Measurements from ENCODE around the gene DGKI. TPM values are rescaled to one million over a fixed set of nuclear protein-coding genes. Genes with fewer than 3 reads are reported as not detected.
"Not testable (repeated sequence)": the region's sequence is repeated elsewhere in the genome, so short reads cannot be mapped to it uniquely, and the experiment has no call there.

The DGKI gene
- total RNA-seq, 1 donor from 2014 or later = 98.6 TPM

DNA sequence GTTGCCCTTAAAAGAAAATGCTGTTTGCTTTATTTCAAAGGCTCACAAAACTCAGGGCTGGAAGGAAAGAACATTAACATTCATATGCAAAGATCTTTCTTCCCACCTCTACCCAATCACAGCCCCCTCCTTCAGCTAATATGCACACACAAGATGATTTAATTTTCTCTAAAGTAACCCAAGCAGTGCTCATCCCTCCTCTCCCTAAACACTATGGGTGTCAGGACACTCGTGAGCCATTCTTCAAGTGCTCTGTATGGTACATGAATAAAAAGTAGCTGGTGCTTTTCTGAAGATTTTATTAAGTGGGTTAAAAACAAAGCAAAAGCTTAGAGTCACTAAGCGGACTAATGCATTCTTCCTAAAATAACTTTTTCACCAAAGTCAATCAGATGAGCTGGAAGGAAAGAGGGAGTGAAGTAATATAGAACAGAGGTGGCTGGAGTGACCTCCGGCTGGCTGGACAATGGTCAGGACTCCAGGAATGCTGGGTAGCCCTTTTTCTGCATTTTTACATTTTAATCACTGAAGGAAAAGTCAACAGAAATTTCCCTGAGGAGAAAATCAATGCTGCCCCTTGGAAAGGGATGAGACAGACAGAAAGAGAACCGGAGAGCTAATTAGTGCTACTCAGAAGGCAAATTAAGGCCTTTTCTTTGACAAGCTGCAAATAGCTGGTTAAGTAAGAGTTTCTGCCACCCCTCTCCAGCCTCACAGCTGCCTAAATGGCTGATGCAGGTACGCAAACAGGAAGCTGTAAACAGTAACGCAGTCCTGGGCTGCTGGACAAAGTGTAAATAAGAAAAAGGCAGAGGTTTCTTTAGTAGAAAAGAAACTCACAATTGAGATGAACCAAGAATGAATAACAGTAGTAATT, 6.6 kb downstream of the DGKI start:
- no peak for FAIRE-seq
- DNase-seq (ENCODE audit: low spot score in 2 of 2) = no peak

DNA sequence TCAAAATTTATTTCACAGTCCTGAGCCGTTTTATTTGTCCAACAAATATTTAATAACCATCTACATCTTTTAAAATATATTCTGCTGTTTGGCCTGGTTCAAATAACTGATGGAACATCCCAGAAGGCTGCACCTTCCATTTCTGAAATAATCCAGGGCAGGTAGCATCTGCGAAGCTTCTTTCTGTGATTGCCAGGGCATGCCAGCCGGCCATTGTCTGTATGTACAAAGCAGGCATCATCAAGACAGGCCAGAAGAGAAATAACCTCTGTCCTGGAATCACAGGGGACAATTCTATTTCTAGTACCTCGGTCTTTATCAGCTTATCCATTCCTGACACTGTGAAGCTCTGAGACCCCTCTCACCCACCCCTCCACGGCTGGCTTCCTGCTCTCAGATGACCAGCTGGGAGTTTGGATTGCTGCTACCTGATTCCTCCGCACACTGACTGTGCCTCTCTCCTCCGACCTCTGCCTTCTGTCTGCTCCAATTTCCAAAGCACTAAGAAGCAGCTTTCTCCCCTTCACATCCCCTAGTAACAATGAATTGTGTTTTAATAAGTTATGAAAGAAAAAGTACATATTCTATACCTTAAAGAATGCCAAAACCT, 8.0 kb downstream of the DGKI start:
- FAIRE-seq (no peak), DNase-seq (ENCODE audit: low spot score in 2 of 2) (no peak)

DNA sequence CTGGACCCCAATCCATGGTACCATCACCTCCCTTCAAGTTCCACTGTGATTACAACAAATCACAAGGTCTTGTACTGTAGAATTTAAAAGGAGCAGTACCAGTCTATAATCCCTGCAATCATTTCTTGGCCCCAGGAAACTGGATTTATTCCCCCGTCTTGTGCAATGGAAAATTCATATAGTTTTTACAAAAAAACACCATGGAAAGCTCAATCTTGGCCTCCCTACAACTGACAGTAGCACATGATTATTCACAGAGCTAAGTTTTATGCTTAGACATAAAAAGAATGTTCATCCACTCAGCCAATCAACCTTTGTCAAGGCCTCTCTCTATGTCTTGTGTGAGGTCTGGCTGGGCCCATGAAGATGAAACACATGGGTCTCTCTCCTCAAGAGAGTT, 10.2 kb downstream of the DGKI start:
- DNase-seq (ENCODE audit: low spot score in 2 of 2) = no peak
- FAIRE-seq = no peak

DNA sequence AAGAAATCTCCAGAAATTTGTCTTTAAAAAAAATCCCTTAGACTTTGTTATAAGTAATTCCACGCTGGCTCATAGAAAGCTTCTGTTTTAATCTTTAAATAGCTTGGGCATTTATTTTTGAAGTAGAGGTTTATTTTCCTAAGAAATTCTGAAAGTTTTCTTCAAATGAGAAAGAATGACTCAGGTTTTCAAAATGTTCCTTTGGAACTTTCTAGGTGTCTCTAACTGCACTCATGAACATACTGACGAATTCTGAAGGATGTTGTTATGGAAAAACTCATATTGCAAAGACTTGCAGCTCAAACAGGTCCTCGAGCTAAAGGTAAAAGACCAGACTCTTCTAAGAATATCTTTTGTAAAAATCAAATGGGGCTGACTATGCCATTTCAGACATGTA, 10.7 kb downstream of the DGKI start:
- DNase-seq (ENCODE audit: low spot score in 2 of 2) (no peak), FAIRE-seq (no peak)

DNA sequence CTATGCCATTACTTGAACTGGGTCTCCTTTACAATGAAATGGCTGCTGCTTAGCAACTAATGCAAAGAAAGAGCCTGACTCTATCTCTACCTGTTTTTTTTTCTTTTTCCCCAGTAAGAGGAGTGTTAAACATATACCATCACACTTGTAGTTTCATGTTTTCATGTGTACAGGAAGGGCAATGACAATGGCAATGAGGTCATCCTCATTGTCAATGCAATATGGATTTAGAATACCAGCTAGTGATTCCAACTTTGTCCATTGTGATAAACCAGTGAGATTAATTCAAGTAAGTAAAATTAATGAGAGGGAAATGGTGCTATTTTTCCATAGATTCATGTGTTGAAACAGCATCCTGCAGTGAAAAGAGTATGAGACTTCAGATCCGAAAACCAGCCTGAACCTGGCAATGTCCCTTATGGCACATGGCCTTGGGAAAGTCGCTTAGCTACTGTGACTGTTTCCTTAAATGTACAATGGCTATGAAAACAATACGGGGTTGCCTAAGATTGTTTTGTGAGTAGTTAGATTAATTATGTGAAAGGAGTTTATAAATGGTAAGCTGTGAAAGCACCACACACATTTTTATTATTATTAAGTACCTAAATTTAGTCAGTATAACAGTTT, 11.2 kb downstream of the DGKI start:
- no peak for DNase-seq (ENCODE audit: low spot score in 2 of 2)
- no peak for FAIRE-seq

DNA sequence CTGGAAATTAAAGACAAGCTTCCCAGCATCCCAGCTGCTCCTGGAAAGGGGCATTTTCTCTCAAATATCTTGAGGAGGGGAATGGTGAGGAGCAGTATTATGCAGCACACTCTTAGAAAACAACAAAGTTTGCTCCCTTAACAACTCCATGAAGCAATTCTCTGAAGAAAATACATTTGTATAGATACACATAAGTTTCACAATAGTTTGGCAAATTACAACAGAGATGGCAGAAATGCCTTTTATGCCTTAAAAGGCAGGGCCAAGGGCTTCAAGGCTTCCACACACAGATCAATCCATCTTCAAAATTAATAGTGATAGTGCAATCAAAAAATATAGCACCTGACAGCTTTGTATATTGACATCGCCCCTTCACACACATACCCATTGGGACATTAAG, 12.2 kb downstream of the DGKI start:
- FAIRE-seq (no peak), DNase-seq (ENCODE audit: low spot score in 2 of 2) (no peak)

DNA sequence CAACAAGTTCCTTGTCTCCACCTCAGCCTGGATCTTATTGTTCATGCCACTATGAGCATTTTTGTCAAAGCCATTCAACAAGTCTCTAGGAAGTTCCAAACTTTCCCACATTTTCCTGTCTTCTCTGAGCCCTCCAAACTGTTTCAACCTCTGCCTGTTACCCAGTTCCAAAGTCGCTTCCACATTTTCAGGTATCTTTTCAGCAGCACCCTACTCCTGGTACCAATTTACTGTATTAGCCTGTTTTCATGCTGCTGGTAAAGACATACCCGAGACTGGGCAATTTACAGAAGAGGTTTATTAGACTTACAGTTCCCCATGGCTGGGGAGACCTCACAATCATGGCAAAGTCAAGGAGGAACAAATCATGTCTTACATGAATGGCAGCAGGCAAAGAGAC, 13.8 kb downstream of the DGKI start:
- not testable (repeated sequence) for DNase-seq (ENCODE audit: low spot score in 2 of 2); FAIRE-seq

DNA sequence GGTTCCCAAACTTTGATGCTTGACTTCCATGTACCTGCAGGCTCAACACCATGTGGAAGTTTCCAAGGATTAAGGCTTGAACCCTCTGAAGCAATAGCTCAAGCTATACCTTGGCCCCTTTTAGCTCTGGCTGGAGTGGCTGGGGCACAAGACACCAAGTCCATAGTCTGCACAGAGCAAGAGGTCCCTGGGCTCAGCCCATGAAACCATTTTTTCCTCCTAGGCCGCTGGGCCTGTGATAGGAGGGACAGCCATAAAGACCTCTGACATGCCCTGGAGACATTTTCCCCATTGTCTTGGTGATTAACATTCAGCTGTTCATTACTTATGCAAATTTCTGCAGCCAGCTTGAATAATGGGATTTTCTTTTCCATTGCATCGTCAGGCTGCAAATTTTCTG, 14.4 kb downstream of the DGKI start:
- FAIRE-seq = no peak
- no peak for DNase-seq (ENCODE audit: low spot score in 2 of 2)

DNA sequence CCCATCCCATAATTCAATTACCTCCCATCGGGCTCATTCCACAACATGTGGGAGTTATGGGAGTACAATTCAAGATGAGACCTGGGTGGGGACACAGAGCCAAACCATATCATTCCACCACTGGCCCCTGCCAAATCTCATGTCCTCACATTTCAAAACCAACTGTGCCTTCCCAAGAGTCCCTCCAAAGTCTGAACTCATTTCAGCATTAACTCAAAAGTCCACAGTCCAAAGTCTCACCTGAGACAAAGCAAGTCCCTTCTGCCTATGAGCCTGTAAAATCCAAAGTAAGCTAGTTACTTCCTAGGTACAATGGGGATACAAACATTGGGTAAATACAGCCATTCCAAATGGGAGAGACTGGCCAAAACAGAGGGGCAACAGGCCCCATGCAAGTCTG, 15.2 kb downstream of the DGKI start:
- not testable (repeated sequence) for FAIRE-seq; DNase-seq (ENCODE audit: low spot score in 2 of 2)

DNA sequence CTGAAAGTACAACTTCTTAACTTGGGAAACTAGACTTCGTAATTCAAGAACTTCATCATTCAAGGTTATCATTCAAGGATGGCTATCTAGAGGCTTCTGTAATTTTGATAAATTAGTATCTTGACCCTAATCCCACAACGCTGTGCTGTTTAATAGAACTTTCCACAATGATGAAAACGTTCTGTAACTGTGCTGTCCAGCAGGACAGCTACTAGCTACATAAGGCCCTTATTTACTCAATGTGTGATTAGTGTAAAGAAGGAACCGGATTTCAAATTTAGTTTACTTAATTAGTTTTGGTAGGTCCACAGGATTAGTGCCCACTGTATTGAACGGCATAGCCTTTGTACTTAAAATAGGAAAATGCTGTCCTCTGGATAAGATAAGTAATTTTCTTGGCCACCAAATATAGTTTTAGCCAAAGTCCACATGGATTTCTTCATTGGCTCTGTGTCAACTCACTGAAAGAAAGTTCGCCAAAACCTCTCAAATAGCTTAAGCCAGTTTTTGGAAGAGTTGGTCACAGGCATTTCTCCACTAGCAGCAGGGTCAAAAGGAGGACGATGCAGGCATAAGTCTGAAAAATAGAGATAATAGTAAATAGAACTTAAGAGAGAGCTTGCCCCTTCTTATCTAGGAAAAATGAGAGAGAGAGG, 17.3 kb downstream of the DGKI start:
- FAIRE-seq (no peak), DNase-seq (ENCODE audit: low spot score in 2 of 2) (no peak)

DNA sequence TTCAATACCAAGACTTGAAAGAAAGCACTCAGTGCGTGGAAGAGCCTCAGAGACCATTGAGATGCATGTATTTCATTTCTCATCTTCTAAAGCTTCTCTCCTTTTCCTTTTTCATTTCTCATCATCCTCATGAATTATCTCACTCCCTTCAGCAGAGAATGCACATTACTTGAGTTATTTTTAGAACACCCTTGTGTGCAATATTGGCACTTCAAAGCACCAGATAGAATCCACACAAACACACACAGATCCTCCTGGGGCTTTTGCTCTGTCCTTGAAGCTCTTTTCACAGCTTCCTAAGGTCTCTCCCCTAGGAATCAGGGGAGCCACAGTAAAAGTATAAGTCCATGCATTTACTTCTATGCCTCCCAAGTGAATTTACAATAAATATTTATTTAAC, 18.3 kb downstream of the DGKI start:
- DNase-seq (ENCODE audit: low spot score in 2 of 2) (no peak), FAIRE-seq (no peak)

DNA sequence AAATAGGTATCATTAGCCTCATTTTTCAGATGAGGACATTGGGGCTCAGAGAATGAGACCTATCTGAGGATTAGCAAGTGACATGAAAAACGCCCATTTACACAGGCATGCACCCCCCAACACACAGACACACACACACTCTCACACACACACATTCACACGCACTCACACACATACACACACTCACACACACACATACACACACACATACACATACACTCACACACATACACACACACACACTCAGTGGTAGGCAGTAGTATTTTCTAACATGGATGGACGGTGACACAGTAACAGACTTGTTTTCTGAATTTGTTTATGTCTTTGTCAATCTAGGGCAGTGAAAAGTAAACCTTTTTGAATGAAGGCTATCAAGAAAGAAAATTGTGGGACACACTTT, 21.3 kb downstream of the DGKI start:
- FAIRE-seq (no peak), DNase-seq (ENCODE audit: low spot score in 2 of 2) (no peak)

DNA sequence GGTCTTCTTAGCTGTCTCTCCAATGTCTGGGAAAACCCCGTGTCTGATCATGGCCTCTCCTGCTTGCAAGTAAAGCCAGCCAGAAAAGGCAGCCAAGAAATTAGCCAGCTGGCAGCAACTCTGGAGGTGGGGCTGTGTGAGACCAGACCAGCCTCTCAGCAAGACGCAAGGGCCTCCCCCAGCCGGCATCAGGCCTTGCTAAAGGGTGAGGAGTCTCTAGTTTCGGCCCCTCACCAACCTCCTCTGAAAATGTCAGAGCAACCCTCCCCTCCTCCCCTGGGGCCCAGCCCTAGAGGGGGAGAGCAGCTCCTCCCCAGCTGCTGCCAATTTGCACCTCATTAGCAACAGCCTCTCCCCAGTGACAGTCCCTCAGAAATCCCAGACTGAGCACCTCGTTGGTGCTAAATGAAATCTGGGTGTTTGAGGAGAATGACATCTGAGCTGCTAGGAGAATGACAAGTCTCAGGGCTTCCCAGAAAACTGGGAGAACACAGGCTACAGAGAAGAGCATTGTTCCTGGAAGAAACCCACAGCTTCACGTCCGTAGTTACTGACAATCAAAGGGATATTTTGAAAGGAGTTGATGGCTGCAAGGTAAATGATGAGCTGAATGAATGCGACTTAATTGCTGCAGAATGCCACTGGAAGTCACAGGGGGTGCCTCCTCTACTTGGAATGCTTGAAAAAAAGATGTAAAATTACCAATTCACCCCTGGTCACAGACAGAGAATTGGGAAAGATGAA, 25.9 kb downstream of the DGKI start:
- no peak for DNase-seq (ENCODE audit: low spot score in 2 of 2)
- FAIRE-seq = no peak

DNA sequence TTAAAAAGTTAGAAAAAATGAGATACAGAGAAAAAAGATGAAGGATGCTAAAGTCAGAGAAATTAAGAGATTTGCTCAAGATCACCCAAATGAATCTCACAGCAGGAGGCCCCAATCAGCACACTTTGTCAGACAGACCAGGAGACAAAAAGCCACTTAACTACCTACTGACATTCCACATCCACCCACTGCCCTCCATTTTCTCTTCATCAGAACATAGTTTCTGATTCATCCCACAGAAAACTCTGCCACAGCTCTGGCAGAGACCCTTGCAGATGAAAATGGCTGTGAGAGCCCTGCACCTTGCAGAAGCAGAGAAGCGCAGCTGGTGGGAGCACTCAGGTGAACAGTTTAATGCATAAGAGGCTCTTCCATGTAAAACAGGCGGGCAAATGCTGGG, 26.6 kb downstream of the DGKI start:
- DNase-seq (ENCODE audit: low spot score in 2 of 2) = no peak
- no peak for FAIRE-seq

DNA sequence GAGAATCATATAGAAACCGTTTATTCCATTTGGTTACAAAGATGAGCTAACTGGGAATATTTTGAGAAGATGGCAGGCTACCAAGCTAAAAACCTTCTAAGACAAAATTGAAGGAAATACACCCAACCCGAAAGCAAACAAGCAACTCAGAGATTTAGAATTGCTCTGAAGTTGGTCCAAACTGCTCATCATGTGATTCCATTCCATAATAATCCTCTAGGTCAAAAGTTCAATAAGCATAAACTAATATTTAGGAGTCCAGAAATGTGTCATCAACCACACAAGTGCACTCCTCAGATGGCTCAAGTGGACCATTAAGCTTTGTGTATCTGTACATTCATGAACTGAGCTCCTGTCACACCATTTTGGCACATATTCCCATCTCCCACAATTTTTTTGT, 28.7 kb downstream of the DGKI start:
- FAIRE-seq (no peak), DNase-seq (ENCODE audit: low spot score in 2 of 2) (no peak)

DNA sequence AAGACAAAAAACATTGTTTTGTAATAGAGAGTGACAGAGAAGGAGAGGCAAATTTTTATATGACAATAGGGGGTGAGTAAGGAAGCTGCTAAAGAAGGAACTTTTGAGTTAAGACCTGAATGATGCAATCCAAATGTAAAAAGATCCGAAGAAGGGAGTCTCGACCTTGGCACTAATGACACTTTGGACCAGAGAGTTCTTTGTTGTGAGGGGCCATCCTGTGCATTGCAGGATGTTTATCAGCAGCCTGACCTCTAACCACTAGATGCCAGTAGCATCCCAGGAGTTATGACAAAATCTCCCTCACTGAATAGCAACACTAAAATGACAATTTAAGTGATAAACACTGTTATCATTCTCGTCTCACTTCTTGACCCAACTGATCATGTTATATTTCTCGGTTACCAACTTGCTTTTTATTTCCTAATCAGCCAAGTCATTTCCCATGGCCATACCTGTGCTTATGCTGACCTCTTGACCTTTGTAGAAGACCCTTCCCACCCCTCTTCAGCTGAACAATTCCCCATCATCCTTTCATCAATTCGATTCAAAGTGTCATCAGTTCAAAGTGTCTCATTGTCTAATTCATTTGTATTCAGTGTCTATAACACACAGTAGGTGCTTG, 30.0 kb downstream of the DGKI start:
- FAIRE-seq = no peak
- DNase-seq (ENCODE audit: low spot score in 2 of 2) = no peak

DNA sequence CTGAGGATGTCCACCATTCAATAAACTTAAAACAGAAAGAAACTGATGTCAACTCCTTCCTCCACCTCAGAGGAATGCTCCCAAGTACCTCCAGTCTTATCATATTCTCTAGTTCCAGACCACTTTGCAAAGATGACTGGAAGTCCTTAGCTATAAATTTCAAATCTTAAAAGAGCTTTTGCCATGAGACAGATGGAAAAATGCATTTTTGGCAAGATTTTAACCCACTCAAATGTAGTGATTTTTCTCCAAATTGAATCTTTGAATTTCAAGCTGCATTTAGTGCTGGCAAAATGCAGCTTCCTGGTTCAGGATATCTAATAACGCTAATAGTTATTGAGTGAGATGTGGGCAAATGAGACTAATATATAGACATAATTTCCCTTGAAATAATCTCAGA, 33.2 kb downstream of the DGKI start:
- DNase-seq (ENCODE audit: low spot score in 2 of 2) = no peak
- FAIRE-seq = no peak

DNA sequence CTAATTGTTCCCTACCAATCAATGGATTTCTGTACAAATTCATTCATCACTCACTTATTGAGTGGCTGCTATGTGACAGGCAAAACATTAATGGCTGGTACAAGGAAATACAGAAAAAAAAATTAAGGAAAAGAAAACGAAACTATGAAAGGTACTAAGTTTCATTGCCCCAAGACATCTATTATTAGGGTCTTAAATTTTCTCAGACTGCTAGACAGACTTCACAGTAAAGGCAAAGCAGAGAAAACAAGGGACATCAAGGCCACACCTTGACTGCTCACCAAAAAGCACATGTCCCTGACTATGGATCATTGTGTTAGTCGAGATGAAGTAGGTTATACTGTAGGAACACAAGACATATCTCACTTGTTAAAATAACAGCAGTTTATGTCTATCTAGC, 36.5 kb downstream of the DGKI start:
- no peak for FAIRE-seq
- DNase-seq (ENCODE audit: low spot score in 2 of 2) = no peak

DNA sequence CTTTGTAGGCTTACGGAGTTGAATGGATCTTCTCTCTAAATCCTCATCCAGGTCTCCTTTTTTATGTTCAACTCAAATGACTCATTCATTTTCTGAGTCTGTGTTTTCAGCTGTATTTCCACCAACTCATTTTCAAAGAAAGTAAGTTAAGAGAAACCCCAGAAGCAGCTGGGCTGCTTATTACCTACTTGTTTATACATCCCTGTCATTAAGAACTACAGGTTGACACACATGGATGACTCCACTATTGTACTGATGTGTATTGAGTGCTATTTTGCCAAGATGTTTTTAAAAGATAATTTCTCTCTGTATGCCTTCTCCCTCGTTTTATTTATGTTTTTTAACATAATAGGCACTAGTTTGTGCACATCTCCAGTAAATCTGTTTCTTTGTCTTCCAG, 41.9 kb downstream of the DGKI start:
- DNase-seq (ENCODE audit: low spot score in 2 of 2) = no peak
- FAIRE-seq = no peak

DNA sequence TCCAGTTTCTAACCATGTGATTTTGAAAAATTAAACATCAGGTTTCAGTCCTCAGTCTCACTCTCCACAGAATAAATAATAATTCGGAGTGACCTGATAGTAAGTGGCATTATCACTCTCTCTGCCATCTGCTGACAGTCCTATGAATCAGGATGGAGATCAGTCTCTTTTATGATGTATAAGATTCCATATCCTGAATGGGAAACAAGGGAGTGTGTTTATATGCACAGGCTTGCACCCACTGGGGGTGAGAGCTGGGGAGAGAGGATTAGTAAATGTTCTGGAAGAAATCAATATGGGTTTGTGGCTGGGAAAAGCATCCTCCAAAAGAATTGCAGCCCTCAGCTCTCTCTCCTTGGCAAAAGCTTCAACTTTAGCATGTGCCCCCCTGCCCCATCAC, 45.3 kb downstream of the DGKI start:
- DNase-seq (ENCODE audit: low spot score in 2 of 2) = no peak
- no peak for FAIRE-seq

All from frontal cortex (tissue), 4 donors.